WTC11 (cell line): ENCODE data around the gene TMEM151A. TPM values are rescaled to one million over a fixed set of nuclear protein-coding genes. Genes with fewer than 3 reads are reported as not detected.

Source experiments
- ATAC-seq: fragments of 200-7000 bp; cut with Tn5 transposase; 2 replicates; pipeline ENCODE4 v1.10.0; 2021; ENCODE audit warnings: mild to moderate bottlenecking, moderate library complexity
- CTCF ChIA-PET: fragments of 300-600 bp; sonication (Branson Sonifier 250); formaldehyde crosslinking; loops from one replicate; lab custom pipeline; 2021; ENCODE audit warnings: antibody characterized with exemption; lab: Charles Lee
- POLR2A ChIA-PET: fragments of 350-600 bp; sonication (Branson Sonifier 250); formaldehyde crosslinking; loops from one replicate; lab custom pipeline; 2021; ENCODE audit warnings: antibody characterized with exemption; lab: Charles Lee
- DNase-seq: peaks from one replicate; pipeline ENCODE4 v3.0.0; 2021; ENCODE audit warnings: low spot score
- H3K27ac Mint-ChIP-seq: 2 replicates; pipeline ENCODE4 v1.8.0; 2021; ENCODE audit warnings: mixed read lengths
- H3K27me3 Mint-ChIP-seq: 2 replicates; pipeline ENCODE4 v1.8.0; 2021; ENCODE audit warnings: low read depth, mild to moderate bottlenecking, moderate library complexity, mixed read lengths
- H3K36me3 Mint-ChIP-seq: 2 replicates; pipeline ENCODE4 v1.8.0; 2021; ENCODE audit warnings: mixed read lengths
- H3K4me1 Mint-ChIP-seq: 2 replicates; pipeline ENCODE4 v1.8.0; 2022; ENCODE audit warnings: mixed read lengths
- H3K4me3 Mint-ChIP-seq: 2 replicates; pipeline ENCODE4 v1.8.0; 2021; ENCODE audit warnings: mild to moderate bottlenecking, moderate library complexity, mixed read lengths
- H3K9me3 Mint-ChIP-seq: 2 replicates; pipeline ENCODE4 v1.8.0; 2021; ENCODE audit warnings: mixed read lengths
- AR ChIP-seq: fragments of 250-450 bp; sonication (Bioruptor Pico); IDR thresholded peaks from 2 replicates; pipeline ENCODE4 v1.9.0; 2021; ENCODE audit warnings: mild to moderate bottlenecking
- CREM ChIP-seq: sonication (generic); formaldehyde crosslinking; IDR thresholded peaks from 2 replicates; pipeline ENCODE4 v1.8.1; 2022; ENCODE audit warnings: mild to moderate bottlenecking, missing genetic modification reagents, moderate library complexity
- E2F5 ChIP-seq: sonication (generic); formaldehyde crosslinking; IDR thresholded peaks from 2 replicates; pipeline ENCODE4 v1.8.1; 2022; ENCODE audit warnings: mild to moderate bottlenecking, moderate library complexity, missing genetic modification reagents
- ELF4 ChIP-seq: sonication (generic); formaldehyde crosslinking; IDR thresholded peaks from 2 replicates; pipeline ENCODE4 v1.8.1; 2022; ENCODE audit warnings: low read depth, mild to moderate bottlenecking, moderate library complexity, missing genetic modification reagents
- ETV6 ChIP-seq: sonication (generic); formaldehyde crosslinking; IDR thresholded peaks from 2 replicates; pipeline ENCODE4 v1.8.1; 2022; ENCODE audit warnings: mild to moderate bottlenecking, missing genetic modification reagents
- JAZF1 ChIP-seq: fragments of 250-450 bp; sonication (Bioruptor Pico); IDR thresholded peaks from 2 replicates; pipeline ENCODE4 v1.9.0; 2021; ENCODE audit warnings: moderate library complexity, mild to moderate bottlenecking, inconsistent platforms
- KAT7 ChIP-seq: sonication (generic); formaldehyde crosslinking; IDR thresholded peaks from 2 replicates; pipeline ENCODE4 v1.8.1; 2023; ENCODE audit warnings: missing genetic modification reagents, mild to moderate bottlenecking, borderline replicate concordance
- MAX ChIP-seq: sonication (generic); formaldehyde crosslinking; IDR thresholded peaks from 2 replicates; pipeline ENCODE4 v1.8.0; 2022; ENCODE audit warnings: mild to moderate bottlenecking, missing genetic modification reagents
- MLX ChIP-seq: sonication (generic); formaldehyde crosslinking; IDR thresholded peaks from 2 replicates; pipeline ENCODE4 v1.8.1; 2023; ENCODE audit warnings: mild to moderate bottlenecking, missing genetic modification reagents, moderate library complexity
- MYBL2 ChIP-seq: sonication (generic); formaldehyde crosslinking; IDR thresholded peaks from 2 replicates; pipeline ENCODE4 v1.8.1; 2023; ENCODE audit warnings: mild to moderate bottlenecking, moderate library complexity, missing genetic modification reagents
- OVOL2 ChIP-seq: fragments of 250-450 bp; sonication (Bioruptor Pico); IDR thresholded peaks from 2 replicates; pipeline ENCODE4 v1.9.0; 2021; ENCODE audit warnings: mild to moderate bottlenecking, borderline replicate concordance
- RELA ChIP-seq: sonication (generic); formaldehyde crosslinking; IDR thresholded peaks from 2 replicates; pipeline ENCODE4 v1.8.1; 2022; ENCODE audit warnings: missing genetic modification reagents, mild to moderate bottlenecking, borderline replicate concordance
- SP1 ChIP-seq: sonication (generic); formaldehyde crosslinking; conservative IDR thresholded peaks from 2 replicates; pipeline ENCODE4 v1.8.1; 2022; ENCODE audit warnings: missing genetic modification reagents
- TEAD1 ChIP-seq: sonication (generic); formaldehyde crosslinking; IDR thresholded peaks from 2 replicates; pipeline ENCODE4 v1.8.0; 2022; ENCODE audit warnings: mild to moderate bottlenecking, missing genetic modification reagents
- ZNF232 ChIP-seq: sonication (generic); formaldehyde crosslinking; IDR thresholded peaks from 2 replicates; pipeline ENCODE4 v1.8.0; 2022; ENCODE audit warnings: mild to moderate bottlenecking, missing genetic modification reagents
- ZNF396 ChIP-seq: fragments of 250-450 bp; sonication (Bioruptor Pico); IDR thresholded peaks from 2 replicates; pipeline ENCODE4 v1.8.0; 2021; ENCODE audit warnings: mild to moderate bottlenecking, moderate library complexity, borderline replicate concordance
- ZNF416 ChIP-seq: fragments of 250-450 bp; sonication (Bioruptor Pico); IDR thresholded peaks from 2 replicates; pipeline ENCODE4 v1.9.0; 2021; ENCODE audit warnings: mild to moderate bottlenecking, inconsistent platforms
- ZNF423 ChIP-seq: fragments of 250-450 bp; sonication (Bioruptor Pico); IDR thresholded peaks from 2 replicates; pipeline ENCODE4 v2.1.2; 2022; ENCODE audit warnings: mild to moderate bottlenecking, moderate library complexity
- ZNF532 ChIP-seq: fragments of 250-450 bp; sonication (Bioruptor Pico); IDR thresholded peaks from 2 replicates; pipeline ENCODE4 v1.9.0; 2021; ENCODE audit warnings: mild to moderate bottlenecking, borderline replicate concordance
- total RNA-seq: library from RNA; stranded (reverse); gene quantifications from 3 replicates; pipeline ENCODE4 v1.2.3, GENCODE V29; 2021
- TF ChIP-seq, protein P1 (sequence below): sonication (generic); formaldehyde crosslinking; IDR thresholded peaks from 2 replicates; pipeline ENCODE4 v1.8.1; 2022; ENCODE audit warnings: low read depth, mild to moderate bottlenecking, moderate library complexity, missing genetic modification reagents, borderline replicate concordance
- TF ChIP-seq, protein P2 (sequence below): fragments of 250-450 bp; sonication (Bioruptor Pico); conservative IDR thresholded peaks from 2 replicates; pipeline ENCODE4 v1.9.0; 2021; ENCODE audit warnings: mild to moderate bottlenecking
- TF ChIP-seq, protein P3 (sequence below): fragments of 250-450 bp; sonication (Bioruptor Pico); IDR thresholded peaks from 2 replicates; pipeline ENCODE4 v1.9.0; 2021; ENCODE audit warnings: moderate library complexity, mild to moderate bottlenecking, inconsistent platforms, borderline replicate concordance

Gene TMEM151A
- total RNA-seq, 1 experiment from 2014 or later: 2.2 TPM

DNA sequence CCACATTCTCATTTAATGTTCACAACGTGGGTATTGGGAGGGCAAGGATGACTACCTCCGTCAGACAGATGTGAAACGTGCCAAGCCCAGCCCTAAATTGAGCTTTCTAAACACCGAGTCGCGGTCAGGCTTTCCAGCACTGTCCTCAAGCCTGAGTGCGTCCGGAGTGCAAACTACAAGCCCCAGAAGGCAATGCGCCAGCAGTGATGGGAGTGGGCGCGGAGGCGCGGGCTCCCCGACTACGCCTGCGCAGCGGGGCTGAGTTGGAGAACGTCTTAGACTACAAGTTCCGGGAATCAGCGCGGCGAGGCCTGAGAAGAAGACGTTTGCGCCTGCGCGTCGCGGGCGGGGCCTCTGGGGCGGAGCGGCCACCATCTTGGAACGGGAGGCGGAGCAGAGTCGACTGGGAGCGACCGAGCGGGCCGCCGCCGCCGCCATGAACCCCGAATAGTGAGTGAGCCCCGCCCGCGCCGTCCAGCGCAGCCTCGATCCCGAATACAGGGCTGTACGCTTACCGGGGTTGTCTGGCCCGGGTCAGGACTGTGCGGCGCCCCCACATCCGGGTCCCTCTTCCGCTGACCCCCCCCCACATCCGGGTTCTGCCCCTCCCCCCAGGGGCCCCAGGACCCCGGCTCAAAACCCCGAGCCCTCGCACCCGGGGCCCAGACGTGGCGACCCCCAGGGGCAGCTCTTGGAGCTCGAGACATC is 23.3 kb upstream of the TMEM151A start, which contains the start of gene RAB1B:
TSS of gene RAB1B (plus strand) at position 396 of the 708 bp plus-strand sequence. CDS start at position 437, 41 bp downstream.
- POLR2A ChIA-PET: interaction anchor here (0.8 to 1.5 kb wide), 6 partner anchors 9 to 409 kb away, joined by 3 to 6 read pairs (median 4); partner anchors contain the start of gene SF3B2
- H3K9me3 Mint-ChIP-seq: no peaks in the 10 kb centered on the region
- DNase-seq: peak; percentile 100
- TF ChIP-seq E2F5: no peak
- TF ChIP-seq OVOL2 (CRISPR knock-in tag): no peak
- TF ChIP-seq ZNF396 (CRISPR knock-in tag): no peak
- no peak for TF ChIP-seq ELF4 (CRISPR knock-in tag)
- no peak for TF ChIP-seq ETV6 (CRISPR knock-in tag)
- no peak for TF ChIP-seq ZNF532 (CRISPR knock-in tag)
- TF ChIP-seq, protein P1, sequence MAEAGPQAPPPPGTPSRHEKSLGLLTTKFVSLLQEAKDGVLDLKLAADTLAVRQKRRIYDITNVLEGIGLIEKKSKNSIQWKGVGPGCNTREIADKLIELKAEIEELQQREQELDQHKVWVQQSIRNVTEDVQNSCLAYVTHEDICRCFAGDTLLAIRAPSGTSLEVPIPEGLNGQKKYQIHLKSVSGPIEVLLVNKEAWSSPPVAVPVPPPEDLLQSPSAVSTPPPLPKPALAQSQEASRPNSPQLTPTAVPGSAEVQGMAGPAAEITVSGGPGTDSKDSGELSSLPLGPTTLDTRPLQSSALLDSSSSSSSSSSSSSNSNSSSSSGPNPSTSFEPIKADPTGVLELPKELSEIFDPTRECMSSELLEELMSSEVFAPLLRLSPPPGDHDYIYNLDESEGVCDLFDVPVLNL (CRISPR knock-in tag): no peak
- TF ChIP-seq, protein P2, sequence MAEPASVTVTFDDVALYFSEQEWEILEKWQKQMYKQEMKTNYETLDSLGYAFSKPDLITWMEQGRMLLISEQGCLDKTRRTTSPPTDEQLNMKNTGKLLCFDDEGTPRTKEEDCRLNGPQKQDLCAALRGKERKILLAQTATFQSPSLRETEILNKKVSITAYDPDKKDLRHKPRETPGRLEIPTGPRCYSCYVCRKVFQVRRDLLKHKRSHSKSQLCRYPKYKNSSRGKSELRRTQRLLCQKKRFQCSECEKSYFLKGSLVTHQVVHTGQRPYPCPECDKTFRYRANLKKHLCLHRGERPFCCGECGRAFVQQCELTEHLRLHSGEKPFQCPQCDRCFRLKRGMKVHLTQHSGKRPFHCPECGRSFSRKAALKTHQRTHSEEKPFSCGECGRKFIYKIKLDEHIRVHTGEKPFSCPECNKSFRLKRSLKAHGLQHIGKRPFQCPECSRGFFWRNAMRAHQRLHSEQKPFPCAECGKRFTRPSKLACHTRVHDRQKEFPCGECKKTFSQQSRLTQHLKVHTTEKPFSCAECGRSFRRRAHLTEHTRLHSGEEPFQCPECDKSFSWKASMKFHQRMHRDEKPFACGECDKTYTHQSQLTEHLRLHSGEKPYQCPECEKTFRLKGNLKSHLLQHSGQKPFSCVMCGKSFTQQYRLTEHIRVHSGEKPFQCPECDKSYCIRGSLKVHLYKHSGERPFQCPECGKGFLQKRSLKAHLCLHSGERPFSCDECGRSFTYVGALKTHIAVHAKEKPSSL (CRISPR knock-in tag): no peak
- no peak for TF ChIP-seq CREM (CRISPR knock-in tag)
- 0 out of 2 replicates have a peak, but pooled peaks have one; percentile 66 for TF ChIP-seq ZNF416
- TF ChIP-seq MYBL2 (CRISPR knock-in tag): no peak
- no peak for TF ChIP-seq ZNF423
- TF ChIP-seq TEAD1 (CRISPR knock-in tag): no peak
- no peak for TF ChIP-seq KAT7 (CRISPR knock-in tag)
- TF ChIP-seq SP1: peak; percentile 78; the same call in 1 of the 2 replicates
- no peak for TF ChIP-seq JAZF1 (CRISPR knock-in tag)
- TF ChIP-seq ZNF232 (CRISPR knock-in tag): no peak
- TF ChIP-seq AR (CRISPR knock-in tag): no peak
- TF ChIP-seq RELA (CRISPR knock-in tag): no peak
- TF ChIP-seq, protein P3, sequence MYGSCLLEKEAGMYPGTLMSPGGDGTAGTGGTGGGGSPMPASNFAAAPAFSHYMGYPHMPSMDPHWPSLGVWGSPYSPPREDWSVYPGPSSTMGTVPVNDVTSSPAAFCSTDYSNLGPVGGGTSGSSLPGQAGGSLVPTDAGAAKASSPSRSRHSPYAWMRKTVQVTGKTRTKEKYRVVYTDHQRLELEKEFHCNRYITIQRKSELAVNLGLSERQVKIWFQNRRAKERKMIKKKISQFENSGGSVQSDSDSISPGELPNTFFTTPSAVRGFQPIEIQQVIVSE (CRISPR knock-in tag): no peak
- 0 out of 2 replicates have a peak, but pooled peaks have one; percentile 6 for TF ChIP-seq MAX (CRISPR knock-in tag)
- TF ChIP-seq MLX (CRISPR knock-in tag): no peak
- TF ChIP-seq, all 79 proteins: peak for 3
- Mint-ChIP-seq H3K4me3 (peak within 1 kb of the TSS; percentile 97), H3K27me3 (no peaks in the 10 kb centered on the region; the same call in 1 of the 2 replicates), H3K27ac (peak within 1 kb of the TSS; percentile 99), H3K36me3 (peaks cover 31% of the 10 kb centered on the region), H3K4me1 (peaks cover 12% of the 10 kb centered on the region)
- CTCF ChIA-PET: interaction anchor here (0.6 to 4.0 kb wide), 16 partner anchors 9 to 223 kb away, joined by 3 to 33 read pairs (median 5); partner anchors contain the start of genes CD248, CNIH2, PELI3 and RIN1
- peak; percentile 83 for ATAC-seq
